GM20000 (cell line): ENCODE data around the gene CDKL4.
"Not testable (repeated sequence)": the region's sequence is repeated elsewhere in the genome, so short reads cannot be mapped to it uniquely, and the experiment has no call there.

ENCODE experiments used
- DNase-seq: peaks from one replicate; pipeline ENCODE4 v3.0.0; 2012; ENCODE audit warnings: low spot score
- CTCF ChIP-seq: IDR thresholded peaks from 2 replicates; pipeline ENCODE4 v1.5.1; 2012; ENCODE audit warnings: mild to moderate bottlenecking, control low read depth; ENCODE audit errors: extremely low read depth, missing control alignments

Gene CDKL4

GRCh38 chr2:39150102-39150562 lies 93.6 kb downstream of the CDKL4 start:
- DNase-seq, result no peak
- no peak for TF ChIP-seq CTCF

- no peak for TF ChIP-seq CTCF
- no peak for DNase-seq
Measured at GRCh38 chr2:39146630-39147029, 97.1 kb downstream of the CDKL4 start.

GRCh38 chr2:39145906-39146421 lies 97.8 kb downstream of the CDKL4 start:
- DNase-seq, result no peak
- no peak for TF ChIP-seq CTCF

- DNase-seq, result no peak
- no peak for TF ChIP-seq CTCF
Measured at GRCh38 chr2:39144416-39144815, 99.4 kb downstream of the CDKL4 start.

- DNase-seq, result no peak
- TF ChIP-seq CTCF, result no peak
Measured at GRCh38 chr2:39142904-39143605, 100.7 kb downstream of the CDKL4 start.

- DNase-seq, result no peak
- TF ChIP-seq CTCF, result no peak
Measured at GRCh38 chr2:39141334-39142271, 102.2 kb downstream of the CDKL4 start.

GRCh38 chr2:39140948-39141333 lies 102.8 kb downstream of the CDKL4 start:
- not testable (repeated sequence) for DNase-seq
